MCF 10A (cell line): Measurements from ENCODE around the gene APBB2. TPM values are rescaled to one million over a fixed set of nuclear protein-coding genes. Genes with fewer than 3 reads are reported as not detected.
"Not testable (repeated sequence)": the region's sequence is repeated elsewhere in the genome, so short reads cannot be mapped to it uniquely, and the experiment has no call there.

Experiments
- BruUV-seq: library from RNA; stranded (reverse); fragments of 400-500 nt; replicated peaks from 2 replicates; lab custom pipeline; 2021; lab: Mats Ljungman, UMichigan
- CTCF ChIA-PET: fragments of 300-600 bp; sonication (Branson Sonifier 250); formaldehyde crosslinking; extraction: SDS; loops from one replicate; lab custom pipeline; 2021; ENCODE audit warnings: antibody characterized with exemption, inconsistent platforms; lab: Yijun Ruan, JAX
- POLR2A ChIA-PET: fragments of 300-600, 350-650 bp; sonication (Branson Sonifier 250); formaldehyde crosslinking; extraction: SDS; loops from one replicate; lab custom pipeline; 2020; ENCODE audit warnings: antibody characterized with exemption, inconsistent platforms; lab: Yijun Ruan, JAX
- DNase-seq: peaks from one replicate; pipeline ENCODE4 v3.0.0-alpha.2; 2018; ENCODE audit not compliant: unreplicated experiment
- H3K27ac Mint-ChIP-seq: one replicate; pipeline ENCODE4 v1.8.0; 2022; ENCODE audit warnings: mild to moderate bottlenecking, low read depth, mixed read lengths; ENCODE audit not compliant: unreplicated experiment
- H3K27me3 Mint-ChIP-seq: one replicate; pipeline ENCODE4 v1.8.0; 2022; ENCODE audit warnings: mixed read lengths; ENCODE audit not compliant: insufficient read depth, unreplicated experiment
- H3K36me3 Mint-ChIP-seq: one replicate; pipeline ENCODE4 v1.8.0; 2022; ENCODE audit warnings: mild to moderate bottlenecking, moderate library complexity, mixed read lengths; ENCODE audit not compliant: insufficient read depth, unreplicated experiment
- H3K4me1 Mint-ChIP-seq: one replicate; pipeline ENCODE4 v1.8.0; 2022; ENCODE audit warnings: mixed read lengths; ENCODE audit not compliant: insufficient read depth, unreplicated experiment
- H3K4me3 Mint-ChIP-seq: one replicate; pipeline ENCODE4 v1.8.0; 2022; ENCODE audit warnings: mild to moderate bottlenecking, moderate library complexity, mixed read lengths; ENCODE audit not compliant: unreplicated experiment
- H3K9me3 Mint-ChIP-seq: one replicate; pipeline ENCODE4 v1.8.0; 2022; ENCODE audit warnings: mixed read lengths; ENCODE audit not compliant: unreplicated experiment
- CTCF ChIP-seq: fragments of 200-600 bp; IDR thresholded peaks from one replicate; pipeline ENCODE4 v1.8.0; 2022; ENCODE audit warnings: antibody characterized with exemption, mild to moderate bottlenecking; ENCODE audit not compliant: unreplicated experiment
- intact Hi-C: fragments of 100-400 bp; cut with micrococcal nuclease; formaldehyde crosslinking; loops from 2 replicates; pipeline ENCODE4 v1.14.1; 2022
- total RNA-seq: library from RNA; stranded (reverse); gene quantifications from 2 replicates; pipeline ENCODE4 v1.2.3, GENCODE V29; 2022

Gene APBB2
- total RNA-seq, 1 experiment from 2014 or later, result 201 TPM

- no TSS peak for BruUV-seq
- no peak for TF ChIP-seq CTCF
Measured at GRCh38 chr4:41000356-41000755, 214.0 kb downstream of the APBB2 start.

GRCh38 chr4:40998675-40999358 lies 215.5 kb downstream of the APBB2 start:
- H3K27me3 Mint-ChIP-seq, result no peaks in the 10 kb centered on the region
- peak overlapping the region; percentile 74 for H3K27ac Mint-ChIP-seq

More at GRCh38 chr4:41000356-41000755, 214.0 kb downstream of the APBB2 start:
- H3K9me3 Mint-ChIP-seq, result peaks cover 12% of the 10 kb centered on the region
- POLR2A ChIA-PET, result interaction anchor here (0.7 kb wide), 1 partner anchor 204 kb away, joined by 3 read pairs; no protein-coding TSS in a partner anchor
- H3K36me3 Mint-ChIP-seq, result peaks cover 56% of the 10 kb centered on the region
- H3K4me3 Mint-ChIP-seq, result no peak overlapping the region
- H3K27ac Mint-ChIP-seq, result no peak overlapping the region
- CTCF ChIA-PET, result interaction anchor here (0.6 kb wide), 1 partner anchor 216 kb away, joined by 3 read pairs; no protein-coding TSS in a partner anchor
- intact Hi-C loops, result no loop called here
- DNase-seq, result no peak
- H3K4me1 Mint-ChIP-seq, result peaks cover 15% of the 10 kb centered on the region
- H3K27me3 Mint-ChIP-seq, result no peaks in the 10 kb centered on the region

DNA sequence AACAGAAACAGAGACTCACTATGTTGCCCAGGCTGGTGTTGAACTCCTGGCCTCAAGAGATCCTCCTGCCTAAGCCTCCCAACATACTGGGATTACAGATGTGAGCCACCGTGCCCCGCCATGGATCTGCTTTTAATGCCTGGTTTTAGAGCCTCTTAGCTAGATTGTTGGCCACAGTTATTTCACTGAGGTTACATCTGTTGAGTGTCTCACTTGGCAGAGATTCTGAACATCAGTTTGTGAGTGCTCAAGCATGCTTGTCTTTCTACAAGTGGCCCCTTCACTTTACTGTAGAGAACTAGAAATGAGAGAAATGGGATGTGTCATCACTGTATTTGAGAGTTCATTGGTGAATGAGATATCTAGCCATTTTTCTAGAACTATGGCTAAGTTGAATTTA lies 218.5 kb downstream of the APBB2 start:
- intact Hi-C loops, result no loop called here
- Mint-ChIP-seq H3K4me1 (peaks cover 46% of the 10 kb centered on the region), H3K27ac (no peak overlapping the region), H3K4me3 (no peak overlapping the region), H3K9me3 (peaks cover 12% of the 10 kb centered on the region), H3K36me3 (peaks cover 23% of the 10 kb centered on the region), H3K27me3 (no peaks in the 10 kb centered on the region)
- DNase-seq, result no peak
- ChIA-PET POLR2A (interaction anchor here (1.3 kb wide), 1 partner anchor 217 kb away, joined by 3 read pairs; no protein-coding TSS in a partner anchor), CTCF (no interaction called here)
- no TSS peak for BruUV-seq
- no peak for TF ChIP-seq CTCF

More at GRCh38 chr4:40998675-40999358, 215.5 kb downstream of the APBB2 start:
- DNase-seq, result peak; percentile 92
- BruUV-seq, result TSS peak; percentile 81
- H3K4me3 Mint-ChIP-seq, result peak overlapping the region; percentile 31
- CTCF ChIA-PET, result interaction anchor here (0.7 to 2.4 kb wide), 8 partner anchors 10 to 223 kb away, joined by 3 to 11 read pairs (median 4); no protein-coding TSS in a partner anchor
- peaks cover 12% of the 10 kb centered on the region for H3K9me3 Mint-ChIP-seq
- H3K36me3 Mint-ChIP-seq, result peaks cover 48% of the 10 kb centered on the region
- no peak for TF ChIP-seq CTCF
- intact Hi-C loops, result no loop called here
- POLR2A ChIA-PET, result interaction anchor here (0.5 to 2.5 kb wide), 23 partner anchors 9 to 217 kb away, joined by 3 to 23 read pairs (median 5); partner anchors contain the start of gene APBB2
- H3K4me1 Mint-ChIP-seq, result peaks cover 26% of the 10 kb centered on the region

- ChIA-PET CTCF (interaction anchor here (0.6 to 1.5 kb wide), 3 partner anchors 11 to 218 kb away, joined by 3 to 5 read pairs (median 3); no protein-coding TSS in a partner anchor), POLR2A (interaction anchor here (0.6 to 2.7 kb wide), 6 partner anchors 126 to 222 kb away, joined by 3 to 10 read pairs (median 4); partner anchors contain the start of gene APBB2)
- H3K4me3 Mint-ChIP-seq, result peak overlapping the region; percentile 46
- peaks cover 21% of the 10 kb centered on the region for H3K36me3 Mint-ChIP-seq
- H3K27me3 Mint-ChIP-seq, BruUV-seq: not testable (repeated sequence)
- peaks cover 60% of the 10 kb centered on the region for H3K4me1 Mint-ChIP-seq
- intact Hi-C loops, result loop anchor here (5.0 kb wide), 1 partner anchor 148 kb away; no protein-coding TSS in a partner anchor
- peaks cover 12% of the 10 kb centered on the region for H3K9me3 Mint-ChIP-seq
- peak; percentile 88 for DNase-seq
- peak overlapping the region; percentile 87 for H3K27ac Mint-ChIP-seq
Measured at GRCh38 chr4:40994321-40994720, 220.0 kb downstream of the APBB2 start.

GRCh38 chr4:40993296-40993693 lies 221.0 kb downstream of the APBB2 start:
- ChIA-PET POLR2A (interaction anchor here (0.6 to 2.7 kb wide), 6 partner anchors 127 to 221 kb away, joined by 3 to 10 read pairs (median 4); partner anchors contain the start of gene APBB2), CTCF (interaction anchor here (1.0 to 5.4 kb wide), 4 partner anchors 15 to 219 kb away, joined by 3 to 48 read pairs (median 6); no protein-coding TSS in a partner anchor)
- peak overlapping the region; percentile 43 for H3K4me3 Mint-ChIP-seq
- not testable (repeated sequence) for DNase-seq, BruUV-seq, H3K27me3 Mint-ChIP-seq
- peaks cover 60% of the 10 kb centered on the region for H3K4me1 Mint-ChIP-seq
- peaks cover 26% of the 10 kb centered on the region for H3K36me3 Mint-ChIP-seq
- H3K9me3 Mint-ChIP-seq, result peaks cover 12% of the 10 kb centered on the region
- peak overlapping the region; percentile 80 for H3K27ac Mint-ChIP-seq
- intact Hi-C loops, result loop anchor here (5.0 kb wide), 1 partner anchor 149 kb away; no protein-coding TSS in a partner anchor
